ENCODE results near the gene NUP133.
A peak's percentile ranks its signal among the peaks of the same experiment; 100 is the strongest.
"Not testable (repeated sequence)": the region's sequence is repeated elsewhere in the genome, so short reads cannot be mapped to it uniquely, and the experiment has no call there.

NUP133 gene

DNA sequence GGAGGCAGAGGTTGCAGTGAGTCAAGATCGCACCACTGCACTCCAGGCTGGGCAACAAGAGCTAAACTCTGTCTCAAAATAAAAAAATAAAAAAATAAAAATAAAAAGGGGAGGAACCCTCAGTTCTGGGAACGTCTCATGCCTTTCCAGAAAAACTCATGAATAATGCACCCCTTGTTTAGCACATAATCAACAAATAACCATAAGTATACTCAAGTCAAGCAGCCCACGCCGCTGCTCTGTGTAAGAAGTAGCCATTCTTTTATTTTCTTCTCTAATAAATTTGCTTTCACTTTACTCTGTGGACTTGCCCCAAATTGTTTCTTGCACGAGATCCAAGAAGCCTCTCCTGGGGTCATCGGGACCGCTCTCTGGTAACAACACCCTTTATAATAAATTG, 59.8 kb downstream of the NUP133 start:
- no peak for DNase-seq (ENCODE audit: low read depth)

- no peak for DNase-seq (ENCODE audit: low read depth)
These were observed 60.3 kb downstream of the NUP133 start for GRCh38 chr1:229447809-229448252.

DNA sequence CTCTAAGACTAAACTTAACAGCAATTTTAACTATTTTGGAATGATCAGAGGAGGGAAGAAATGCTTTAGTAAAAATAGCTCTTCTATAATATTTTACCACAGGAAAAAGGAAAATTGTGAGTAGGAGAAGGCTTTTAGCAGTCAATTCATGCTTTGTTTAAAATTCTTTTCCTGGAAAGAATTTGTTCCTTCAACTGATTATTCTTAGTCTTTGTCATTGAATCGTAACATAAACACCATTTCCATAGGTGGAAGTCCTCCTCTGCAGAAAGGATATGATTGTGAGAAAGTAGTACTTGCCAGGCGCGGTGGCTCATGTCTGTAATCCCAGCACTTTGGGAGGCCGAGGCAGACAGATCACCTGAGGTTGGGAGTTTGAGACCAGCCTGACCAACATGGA, 62.3 kb downstream of the NUP133 start:
- DNase-seq (ENCODE audit: low read depth) = no peak

DNA sequence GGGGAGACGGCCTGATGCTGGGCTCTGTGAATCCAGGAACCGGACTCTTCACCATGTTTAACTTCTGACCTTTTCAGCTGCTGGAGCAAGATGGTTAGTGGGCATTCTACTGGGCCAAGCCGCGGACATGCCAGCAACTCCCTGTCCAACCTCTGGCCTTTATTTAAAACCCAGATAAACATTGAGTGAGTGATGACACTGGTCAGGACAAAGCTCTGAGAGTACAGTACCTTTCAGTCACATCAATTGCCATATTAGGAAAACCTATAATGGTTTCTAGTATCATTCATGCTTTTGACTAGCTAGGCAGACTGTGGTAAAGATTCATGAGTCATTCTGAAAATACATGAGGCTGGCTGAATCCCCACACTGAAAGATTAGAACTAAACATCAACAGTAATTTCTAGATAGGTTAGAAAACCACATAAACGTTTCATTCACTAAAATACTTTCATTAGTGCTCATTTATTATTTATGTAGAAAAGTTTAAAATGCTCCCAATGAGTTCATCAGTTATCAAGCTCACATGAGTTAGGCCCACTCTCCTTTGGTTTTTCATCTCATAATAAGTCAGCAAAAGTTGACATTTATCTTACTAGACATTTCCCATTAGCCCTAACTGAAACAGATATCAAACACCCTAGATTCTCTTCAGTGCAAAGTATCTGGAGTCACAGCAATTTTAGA, 67.1 kb downstream of the NUP133 start:
- peak; percentile 81 for DNase-seq (ENCODE audit: low read depth)

- DNase-seq (ENCODE audit: low read depth) = no peak
These were observed 70.1 kb downstream of the NUP133 start for GRCh38 chr1:229438021-229438420.

- no peak for DNase-seq (ENCODE audit: low read depth)
These were observed 70.7 kb downstream of the NUP133 start for GRCh38 chr1:229437443-229437842.

- no peak for DNase-seq (ENCODE audit: low read depth)
These were observed 71.9 kb downstream of the NUP133 start for GRCh38 chr1:229436201-229436600.

DNA sequence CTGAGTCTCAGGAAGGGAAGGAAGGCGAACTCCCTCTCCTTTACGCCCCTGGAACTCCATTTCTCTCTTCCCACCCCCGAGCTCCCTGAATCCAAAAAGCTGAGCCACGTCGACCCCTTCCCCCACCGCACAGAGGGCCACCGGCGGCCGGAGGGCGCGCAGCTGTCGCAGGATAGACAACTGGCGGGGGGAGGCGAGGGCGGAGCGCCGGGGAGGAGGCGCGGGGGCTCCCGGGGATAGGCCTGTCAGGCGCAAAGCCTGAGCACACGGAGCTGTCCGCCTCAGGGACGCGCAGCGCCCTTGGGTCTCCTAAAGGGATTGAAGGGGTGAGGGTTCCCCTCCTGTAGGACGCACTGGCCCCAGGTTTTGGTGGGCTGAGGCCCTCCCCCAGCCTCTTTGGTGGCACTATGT, 73.5 kb downstream of the NUP133 start:
- no peak for DNase-seq (ENCODE audit: low read depth)

- no peak for DNase-seq (ENCODE audit: low read depth)
These were observed 74.0 kb downstream of the NUP133 start, which contains the start of gene ACTA1 for GRCh38 chr1:229434005-229434640. Gene ACTA1, minus strand, starts transcription at chr1:229434094. Its CDS starts 979 bp downstream, at chr1:229433115.

DNA sequence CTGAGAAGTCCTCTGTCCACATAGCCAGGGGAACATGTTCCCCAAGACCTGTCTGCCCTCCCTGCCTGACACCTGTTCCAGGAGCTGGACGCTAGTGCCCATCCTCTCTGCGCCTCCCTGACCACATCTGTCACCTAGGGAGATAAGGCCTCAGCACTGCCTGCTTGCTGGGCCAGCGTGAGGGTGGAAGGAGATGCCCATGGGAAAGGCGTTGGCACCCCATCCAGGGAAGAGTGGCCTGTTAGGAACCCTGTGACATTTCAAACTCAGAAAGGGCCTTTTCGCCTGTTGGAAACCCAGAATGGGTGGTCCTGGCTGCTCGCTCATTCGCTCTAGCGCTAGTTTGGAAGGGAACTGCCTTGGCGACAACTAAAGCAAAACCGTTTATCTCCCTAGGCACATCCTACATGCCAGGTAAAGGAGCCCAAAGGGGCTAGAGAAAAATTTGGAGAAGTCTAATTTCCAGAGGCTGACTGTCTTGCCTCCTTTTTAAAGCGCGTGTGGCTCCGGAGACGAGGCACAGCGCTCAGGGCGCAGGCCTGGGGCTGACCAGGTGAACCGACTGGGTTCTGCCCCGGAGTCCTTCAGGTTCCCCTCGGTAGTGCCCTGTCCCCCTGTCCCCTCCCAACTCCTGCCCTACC, 74.7 kb downstream of the NUP133 start:
- no peak for DNase-seq (ENCODE audit: low read depth)

GRCh38 chr1:229432905-229433304, 75.2 kb downstream of the NUP133 start:
- DNase-seq (ENCODE audit: low read depth) = no peak

GRCh38 chr1:229432116-229432461, 76.1 kb downstream of the NUP133 start:
- DNase-seq (ENCODE audit: low read depth) = no peak

DNA sequence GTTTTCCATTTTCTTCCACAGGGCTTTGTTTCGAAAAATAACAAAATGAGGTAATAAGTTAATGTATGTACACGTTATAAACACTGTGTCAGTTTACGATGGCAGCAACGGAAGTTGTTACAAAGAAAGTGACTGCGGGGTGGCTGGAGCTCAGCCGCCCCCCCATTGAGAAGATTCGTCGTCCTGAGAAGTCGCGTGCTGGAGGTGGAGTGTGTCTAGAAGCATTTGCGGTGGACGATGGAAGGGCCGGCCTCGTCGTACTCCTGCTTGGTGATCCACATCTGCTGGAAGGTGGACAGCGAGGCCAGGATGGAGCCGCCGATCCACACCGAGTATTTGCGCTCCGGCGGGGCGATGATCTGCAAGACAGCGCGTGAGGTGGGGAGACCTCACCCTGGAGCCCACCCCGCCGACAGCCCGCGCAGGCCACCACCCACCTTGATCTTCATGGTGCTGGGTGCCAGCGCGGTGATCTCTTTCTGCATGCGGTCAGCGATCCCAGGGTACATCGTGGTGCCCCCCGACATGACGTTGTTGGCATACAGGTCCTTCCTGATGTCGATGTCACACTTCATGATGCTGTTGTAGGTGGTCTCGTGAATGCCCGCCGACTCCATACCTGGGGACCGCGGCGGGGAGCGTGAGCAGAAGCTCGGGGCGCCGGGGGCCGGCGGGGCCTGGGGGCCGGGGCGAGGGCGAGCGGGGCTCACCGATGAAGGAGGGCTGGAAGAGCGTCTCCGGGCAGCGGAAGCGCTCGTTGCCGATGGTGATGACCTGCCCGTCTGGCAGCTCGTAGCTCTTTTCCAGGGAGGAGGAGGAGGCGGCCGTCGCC, 76.6 kb downstream of the NUP133 start:
- DNase-seq (ENCODE audit: low read depth) = no peak

GRCh38 chr1:229430761-229431283, 77.3 kb downstream of the NUP133 start:
- peak; percentile 33 for DNase-seq (ENCODE audit: low read depth)

- no peak for DNase-seq (ENCODE audit: low read depth)
These were observed 79.9 kb downstream of the NUP133 start for GRCh38 chr1:229428256-229428655.

GRCh38 chr1:229427572-229427971, 80.6 kb downstream of the NUP133 start:
- no peak for DNase-seq (ENCODE audit: low read depth)

DNA sequence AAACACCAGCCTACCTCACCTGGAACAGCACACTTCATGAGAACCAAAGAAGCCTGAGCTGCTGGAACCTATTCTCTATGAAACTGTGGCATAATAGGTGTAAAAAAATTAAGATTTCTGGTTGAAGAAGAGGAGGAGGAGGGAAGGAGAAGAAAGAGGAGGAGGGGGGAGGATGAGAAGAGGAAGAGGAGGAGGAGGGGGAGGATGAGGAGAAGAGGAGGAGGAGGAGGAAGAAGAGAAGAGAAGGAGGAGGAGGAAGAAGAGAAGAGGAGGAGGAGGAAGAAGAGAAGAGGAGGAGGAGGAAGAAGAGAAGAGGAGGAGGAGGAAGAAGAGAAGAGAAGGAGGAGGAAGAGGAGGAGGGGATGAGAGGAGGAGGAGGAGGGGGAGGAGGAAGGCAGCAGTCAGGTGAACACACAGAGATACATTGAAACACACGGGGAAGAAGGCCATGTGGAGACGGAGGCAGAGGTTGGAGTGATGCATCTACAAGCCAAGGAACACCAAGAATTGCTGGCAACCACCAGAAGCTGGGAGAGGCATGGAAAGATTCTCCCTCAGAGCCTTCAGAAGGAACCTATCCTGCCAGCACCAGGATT, 82.5 kb downstream of the NUP133 start:
- DNase-seq (ENCODE audit: low read depth) = no peak

DNA sequence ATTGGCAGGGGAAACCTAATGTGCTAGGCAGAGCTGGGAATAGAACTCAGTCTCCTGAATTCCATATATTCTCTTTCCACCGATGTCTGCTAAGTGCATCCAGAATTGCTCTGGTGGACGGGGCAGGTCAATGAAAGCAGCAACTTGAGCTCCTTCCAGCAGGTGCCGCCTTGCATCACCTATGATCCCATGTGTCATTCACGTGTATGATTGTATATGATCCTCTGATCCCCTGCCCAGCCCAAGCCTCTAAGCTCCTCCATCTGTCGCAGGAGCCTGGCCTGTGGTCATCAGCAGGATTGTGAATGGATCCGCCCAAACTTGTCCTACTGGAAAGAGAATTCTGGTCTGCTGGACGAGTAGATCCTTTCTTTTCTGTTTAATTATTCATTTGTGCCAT, 87.4 kb downstream of the NUP133 start:
- no peak for DNase-seq (ENCODE audit: low read depth)

DNA sequence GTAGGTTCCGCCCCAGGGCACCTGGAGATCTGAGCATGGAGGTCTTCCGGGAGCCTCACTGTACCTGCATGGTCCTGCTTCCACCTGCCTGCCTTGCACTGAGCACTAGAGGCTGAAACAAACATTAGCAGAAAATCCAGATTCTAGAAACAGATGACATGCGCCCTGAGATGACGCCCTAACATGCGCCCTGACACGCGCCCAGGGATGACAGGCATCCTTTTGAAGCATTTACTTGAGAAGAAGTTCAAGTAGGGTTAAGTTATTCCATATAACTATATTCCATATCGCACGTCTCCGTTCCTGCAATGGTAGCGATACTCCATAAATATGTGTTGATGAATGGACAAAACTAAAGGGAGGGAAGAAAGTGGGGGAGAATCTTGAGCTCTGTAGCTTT, 87.9 kb downstream of the NUP133 start:
- no peak for DNase-seq (ENCODE audit: low read depth)

- not testable (repeated sequence) for DNase-seq (ENCODE audit: low read depth)
These were observed 89.6 kb downstream of the NUP133 start for GRCh38 chr1:229418586-229418985.

DNA sequence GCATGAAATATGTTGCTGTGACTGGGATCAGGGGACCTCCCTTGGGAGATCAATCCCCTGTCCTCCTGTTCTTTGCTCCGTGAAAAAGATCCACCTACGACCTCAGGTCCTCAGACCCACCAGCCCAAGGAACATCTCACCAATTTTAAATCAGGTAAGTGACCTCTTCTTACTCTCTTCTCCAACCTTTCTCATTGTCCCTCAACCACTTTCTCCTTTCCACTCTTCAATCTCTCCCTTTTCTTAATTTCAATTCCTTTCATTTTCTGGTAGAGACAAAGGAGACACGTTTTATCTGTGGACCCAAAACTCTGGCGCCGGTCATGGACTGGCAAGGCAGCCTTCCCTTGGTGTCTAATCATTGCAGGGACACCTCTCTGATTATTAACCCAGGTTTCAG, 95.3 kb downstream of the NUP133 start:
- DNase-seq (ENCODE audit: low read depth) = not testable (repeated sequence)

GRCh38 chr1:229412056-229412455, 96.1 kb downstream of the NUP133 start:
- DNase-seq (ENCODE audit: low read depth) = no peak
